Brain microvascular endothelial cell (primary cell): ENCODE results near the gene CENPP.

Experiments used
- DNase-seq: peaks from one replicate; pipeline ENCODE4 v3.0.0-alpha.2; 2020
- H3K27ac ChIP-seq: fragments of 250-450 bp; sonication (Bioruptor Pico); 2 replicates; pipeline ENCODE4 v1.5.1; 2020; ENCODE audit warnings: mild to moderate bottlenecking, moderate library complexity
- H3K27me3 ChIP-seq: fragments of 250-450 bp; sonication (Bioruptor Pico); replicated peaks from 2 replicates; pipeline ENCODE4 v1.5.1; 2020; ENCODE audit warnings: mild to moderate bottlenecking
- H3K36me3 ChIP-seq: fragments of 250-450 bp; sonication (Bioruptor Pico); replicated peaks from 2 replicates; pipeline ENCODE4 v1.5.1; 2020; ENCODE audit warnings: mild to moderate bottlenecking
- H3K4me3 ChIP-seq: 2 replicates; pipeline ENCODE4 v1.5.1; 2011; ENCODE audit warnings: low read depth, mild to moderate bottlenecking, control low read depth, low read length, moderate library complexity
- in situ Hi-C: cut with HindIII; loops from 2 replicates; pipeline ENCODE4 v1.10.0; 2017; ENCODE audit warnings: low sequenced_read_pairs, low pct_ligation_motif_present
- TF ChIP-seq, protein P1 (sequence below): IDR thresholded peaks from 2 replicates; pipeline ENCODE4 v1.5.1; 2011; ENCODE audit warnings: low read depth, mild to moderate bottlenecking, moderate library complexity, low read length, control low read depth, inconsistent platforms; ENCODE audit errors: missing control alignments

CENPP gene

GRCh38 chr9:92333282-92333634 is 7.5 kb downstream of the CENPP start:
- no peak overlapping the region for H3K27ac ChIP-seq
- DNase-seq: no peak
- H3K36me3 ChIP-seq: no peaks in the 10 kb centered on the region
- no peak overlapping the region for H3K4me3 ChIP-seq
- TF ChIP-seq, protein P1, sequence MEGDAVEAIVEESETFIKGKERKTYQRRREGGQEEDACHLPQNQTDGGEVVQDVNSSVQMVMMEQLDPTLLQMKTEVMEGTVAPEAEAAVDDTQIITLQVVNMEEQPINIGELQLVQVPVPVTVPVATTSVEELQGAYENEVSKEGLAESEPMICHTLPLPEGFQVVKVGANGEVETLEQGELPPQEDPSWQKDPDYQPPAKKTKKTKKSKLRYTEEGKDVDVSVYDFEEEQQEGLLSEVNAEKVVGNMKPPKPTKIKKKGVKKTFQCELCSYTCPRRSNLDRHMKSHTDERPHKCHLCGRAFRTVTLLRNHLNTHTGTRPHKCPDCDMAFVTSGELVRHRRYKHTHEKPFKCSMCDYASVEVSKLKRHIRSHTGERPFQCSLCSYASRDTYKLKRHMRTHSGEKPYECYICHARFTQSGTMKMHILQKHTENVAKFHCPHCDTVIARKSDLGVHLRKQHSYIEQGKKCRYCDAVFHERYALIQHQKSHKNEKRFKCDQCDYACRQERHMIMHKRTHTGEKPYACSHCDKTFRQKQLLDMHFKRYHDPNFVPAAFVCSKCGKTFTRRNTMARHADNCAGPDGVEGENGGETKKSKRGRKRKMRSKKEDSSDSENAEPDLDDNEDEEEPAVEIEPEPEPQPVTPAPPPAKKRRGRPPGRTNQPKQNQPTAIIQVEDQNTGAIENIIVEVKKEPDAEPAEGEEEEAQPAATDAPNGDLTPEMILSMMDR: no peak
- H3K27me3 ChIP-seq: no peaks in the 10 kb centered on the region
- in situ Hi-C loops: no loop called here

DNA sequence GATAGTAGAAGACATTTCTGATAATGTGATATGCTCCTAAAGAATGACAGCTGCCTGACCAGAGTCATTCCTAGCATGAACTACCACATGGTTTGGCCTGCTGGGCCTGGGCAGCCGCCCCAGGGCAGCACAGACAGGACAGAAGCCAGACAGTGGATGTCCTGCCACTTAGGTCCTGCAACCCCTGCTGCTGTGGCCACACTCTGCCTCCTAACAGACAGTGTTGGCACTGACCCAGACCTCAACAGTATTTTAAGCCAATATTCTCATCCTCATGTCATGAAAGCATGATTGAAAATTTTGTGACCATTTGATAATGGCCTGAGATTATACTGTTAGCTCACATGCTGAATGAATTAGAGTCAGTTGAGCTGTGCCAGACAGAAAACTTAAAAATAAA is 15.8 kb downstream of the CENPP start:
- Histone ChIP-seq H3K27ac (no peak overlapping the region), H3K36me3 (no peaks in the 10 kb centered on the region), H3K27me3 (no peaks in the 10 kb centered on the region), H3K4me3 (no peak overlapping the region)
- in situ Hi-C loops: no loop called here
- TF ChIP-seq, protein P1: no peak
- no peak for DNase-seq

DNA sequence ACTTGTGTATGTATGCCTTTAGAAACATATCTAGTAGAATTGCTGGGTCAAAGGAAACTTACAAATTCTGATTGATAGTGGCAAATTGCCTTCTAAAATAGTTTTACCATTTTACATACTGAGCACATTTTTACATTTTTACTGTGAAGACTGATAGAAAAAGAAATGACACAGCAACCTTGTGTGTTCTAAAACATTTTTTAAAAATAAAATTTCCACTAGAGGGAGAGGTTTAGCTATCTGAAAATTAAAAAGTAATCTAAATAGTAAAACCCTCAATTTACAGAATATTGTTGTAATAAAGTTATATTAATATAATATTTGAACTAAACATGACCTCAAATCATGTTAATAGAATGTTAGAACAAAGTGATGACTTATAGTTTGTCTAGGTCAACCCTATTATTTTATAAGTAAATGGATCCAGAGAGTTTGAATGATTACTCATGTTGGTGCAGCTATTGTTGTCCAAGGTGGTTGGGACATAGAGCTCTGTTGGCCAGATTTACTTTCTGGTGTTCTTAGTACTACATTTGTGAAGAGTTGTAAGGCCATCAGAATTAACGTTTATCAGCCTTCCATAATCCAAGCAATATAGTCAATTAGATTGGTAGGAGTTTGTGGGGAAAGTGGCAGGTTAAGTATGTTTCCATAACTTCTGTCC is 17.2 kb downstream of the CENPP start:
- no peak for DNase-seq
- no peaks in the 10 kb centered on the region for H3K36me3 ChIP-seq
- in situ Hi-C loops: no loop called here
- H3K4me3 ChIP-seq: no peak overlapping the region
- TF ChIP-seq, protein P1: no peak
- H3K27me3 ChIP-seq: no peaks in the 10 kb centered on the region
- no peak overlapping the region for H3K27ac ChIP-seq

GRCh38 chr9:92345582-92345981 is 19.8 kb downstream of the CENPP start:
- in situ Hi-C loops: no loop called here
- DNase-seq: no peak
- no peak overlapping the region for H3K4me3 ChIP-seq
- H3K36me3 ChIP-seq: no peaks in the 10 kb centered on the region
- no peak overlapping the region for H3K27ac ChIP-seq
- TF ChIP-seq, protein P1: no peak
- no peaks in the 10 kb centered on the region for H3K27me3 ChIP-seq

DNA sequence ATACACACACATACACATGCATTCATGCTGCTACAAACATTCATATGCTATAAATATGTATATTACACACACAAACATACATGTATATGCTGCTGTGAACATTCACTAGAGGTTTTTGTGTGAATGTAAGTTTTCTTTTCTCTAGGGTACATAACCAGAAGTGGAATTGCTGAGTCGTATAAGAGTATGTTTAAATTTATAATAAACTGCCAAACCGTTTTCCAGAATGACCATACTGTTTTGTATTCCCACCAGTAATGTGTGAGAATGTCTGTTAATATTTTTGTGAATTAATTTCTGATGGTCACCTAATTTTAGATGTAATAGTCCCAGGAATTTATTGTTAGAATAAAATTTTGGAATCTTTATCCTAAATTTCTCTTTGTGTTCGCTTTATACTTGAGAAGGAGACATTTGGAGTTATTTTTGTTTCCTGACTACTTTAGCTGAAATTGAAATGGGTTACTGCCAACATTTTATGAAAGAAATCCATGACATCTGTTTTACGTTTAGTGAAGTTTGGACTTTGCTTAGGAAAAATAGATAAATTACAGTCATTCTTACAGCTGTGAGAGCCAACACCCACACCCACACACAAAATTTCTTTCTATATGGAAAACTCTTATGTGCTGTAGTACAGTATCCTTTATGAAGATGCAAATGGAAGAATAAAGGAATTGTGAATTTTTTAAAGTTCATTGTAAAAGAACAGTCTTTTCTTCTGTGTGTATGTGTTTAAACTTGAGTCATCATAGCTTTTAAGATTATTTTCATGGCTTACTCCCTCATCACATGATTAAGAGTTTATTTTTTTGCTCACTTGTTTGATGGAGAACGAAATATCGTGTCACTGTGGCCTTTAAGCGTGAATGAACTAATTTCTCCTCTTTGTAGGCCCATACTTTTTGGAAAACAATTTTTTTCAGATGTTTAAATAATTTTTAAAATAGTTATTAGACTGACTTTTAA is 24.3 kb downstream of the CENPP start:
- H3K4me3 ChIP-seq: no peak overlapping the region
- in situ Hi-C loops: no loop called here

More for the DNA sequence above, 24.3 kb downstream of the CENPP start:
- Histone ChIP-seq H3K36me3 (no peaks in the 10 kb centered on the region), H3K27me3 (no peaks in the 10 kb centered on the region), H3K27ac (no peak overlapping the region)
- TF ChIP-seq, protein P1: no peak
- DNase-seq: no peak
